GM12892 (cell line): ENCODE data around the gene SCAMP2.

Experiments used
- DNase-seq: peaks from one replicate; pipeline ENCODE4 v3.0.0; 2011; ENCODE audit not compliant: insufficient read length
- FAIRE-seq: peaks from 2 replicates; lab custom pipeline; 2011; peaks lifted over from hg19 to GRCh38; lab: Jason Lieb, UNC
- POLR2A ChIP-seq: IDR thresholded peaks from 2 replicates; pipeline ENCODE4 v1.6.1; 2011; ENCODE audit warnings: low read depth, low read length, control low read depth
- POLR2AphosphoS5 ChIP-seq: IDR thresholded peaks from 2 replicates; pipeline ENCODE4 v1.6.1; 2011; ENCODE audit warnings: low read depth, low read length, control low read depth
- TAF1 ChIP-seq: IDR thresholded peaks from 2 replicates; pipeline ENCODE4 v1.6.1; 2011; ENCODE audit warnings: low read depth, mild to moderate bottlenecking, control low read depth, low read length, borderline replicate concordance

Gene SCAMP2

DNA sequence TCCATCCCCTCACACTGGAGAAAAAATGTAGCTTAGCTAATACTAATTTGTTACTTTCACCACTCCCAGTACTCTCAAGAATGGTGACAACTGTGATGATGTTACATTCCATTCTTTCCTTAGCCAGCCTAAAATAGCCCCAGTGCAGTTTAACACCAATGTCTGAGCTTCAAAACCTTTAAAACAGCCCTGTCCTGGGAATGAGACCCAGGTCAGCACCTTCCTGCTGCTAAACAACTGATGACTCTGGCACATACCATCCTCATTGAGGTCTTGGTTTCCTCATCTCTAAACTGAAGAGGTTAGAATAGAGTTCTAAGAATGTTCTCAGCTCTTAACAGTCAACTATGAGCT lies 3.8 kb downstream of the SCAMP2 start:
- FAIRE-seq, result peak; percentile 14
- TF ChIP-seq TAF1 (no peak), POLR2AphosphoS5 (no peak), POLR2A (no peak)
- DNase-seq, result no peak

DNA sequence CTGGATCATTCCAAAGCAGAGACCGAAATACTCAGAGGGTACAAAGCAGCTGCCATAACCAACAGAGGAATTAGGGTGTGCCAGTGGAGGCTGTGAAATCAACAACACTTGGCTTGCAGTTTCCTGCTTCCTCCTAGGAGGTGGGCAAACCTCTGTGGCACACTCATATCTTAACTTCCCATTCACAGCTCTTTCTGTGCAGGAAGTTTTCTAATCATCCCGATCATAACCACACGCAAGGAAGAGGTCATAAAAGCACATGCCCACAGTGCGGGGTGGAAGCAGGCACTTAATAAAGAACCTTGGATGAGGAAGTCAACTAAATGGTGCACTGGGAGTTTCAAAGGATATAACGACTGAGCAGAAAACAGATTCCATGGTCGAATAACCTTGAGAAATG lies 5.1 kb downstream of the SCAMP2 start:
- no peak for FAIRE-seq
- TF ChIP-seq TAF1, result no peak
- no peak for TF ChIP-seq POLR2A
- no peak for TF ChIP-seq POLR2AphosphoS5
- DNase-seq, result no peak

DNA sequence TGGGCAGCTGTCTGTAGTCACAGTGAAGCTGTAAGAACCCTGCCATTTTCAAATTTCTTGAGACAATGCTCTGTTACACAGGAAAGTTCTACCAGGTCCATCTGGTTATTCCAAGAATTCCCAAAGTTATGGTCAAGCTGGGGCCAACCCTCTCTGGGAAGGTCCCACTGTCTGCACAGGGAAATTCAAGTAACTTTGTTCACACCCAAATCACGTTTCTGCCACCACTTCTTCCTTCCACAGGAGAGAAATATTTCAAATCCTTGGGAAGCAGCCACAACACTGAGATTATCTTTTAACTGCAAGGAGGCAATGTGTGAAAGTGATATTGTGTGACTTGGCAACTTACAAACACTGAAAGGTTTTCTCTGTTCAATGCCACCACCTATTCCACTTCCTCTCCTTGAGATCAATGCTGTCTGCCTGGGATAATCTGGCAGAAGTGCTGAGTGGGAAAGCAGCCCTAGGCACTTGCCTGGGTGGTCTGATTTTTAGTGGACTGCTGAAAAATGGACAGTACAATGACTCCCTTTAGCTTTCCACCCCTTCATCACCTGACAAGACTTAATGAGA lies 5.6 kb downstream of the SCAMP2 start:
- 0 out of 2 replicates have a peak, but pooled peaks have one; percentile 13 for TF ChIP-seq POLR2A
- TF ChIP-seq POLR2AphosphoS5, result no peak
- FAIRE-seq (no peak), DNase-seq (no peak)

DNA sequence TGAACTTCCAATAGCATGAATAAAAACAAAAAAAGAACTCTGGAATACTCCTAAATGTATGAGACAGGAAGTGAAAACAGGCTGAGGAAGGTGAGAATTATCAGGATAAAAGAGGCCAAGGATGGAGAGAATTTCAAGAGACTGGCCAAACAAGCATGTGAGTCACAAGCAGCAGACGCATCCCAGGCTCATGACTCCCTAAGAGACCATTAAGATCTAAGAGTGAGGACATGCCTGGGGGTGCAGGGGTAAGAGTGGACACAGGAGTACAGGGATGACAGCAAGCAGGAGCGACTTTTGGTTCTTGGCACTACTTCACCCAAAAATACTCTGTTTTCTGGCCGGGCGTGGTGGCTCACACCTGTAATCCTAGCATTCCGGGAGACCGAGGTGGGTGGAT lies 7.1 kb downstream of the SCAMP2 start:
- DNase-seq (no peak), FAIRE-seq (no peak)
- no peak for TF ChIP-seq TAF1
- no peak for TF ChIP-seq POLR2A
- no peak for TF ChIP-seq POLR2AphosphoS5

DNA sequence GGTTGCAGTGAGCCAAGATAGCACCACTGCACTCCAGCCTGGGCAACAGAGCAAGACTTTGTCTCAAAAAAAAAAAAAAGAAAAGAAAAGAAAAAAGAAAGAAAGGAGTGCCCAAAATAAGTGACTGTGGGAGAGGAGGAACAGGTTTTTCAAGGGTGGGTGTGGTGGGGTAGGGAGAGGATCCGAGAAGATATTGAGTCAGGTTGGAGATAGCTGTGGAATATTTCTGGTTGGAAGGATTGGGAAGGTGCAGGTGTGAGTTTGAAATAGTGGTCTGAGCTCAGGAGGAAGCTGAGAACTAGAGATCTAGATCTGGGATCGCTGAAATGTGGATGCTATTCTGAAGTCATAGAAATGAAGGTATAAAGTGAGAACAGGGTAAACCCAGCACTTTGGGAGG lies 7.8 kb downstream of the SCAMP2 start:
- TF ChIP-seq TAF1 (no peak), POLR2AphosphoS5 (no peak), POLR2A (no peak)
- no peak for DNase-seq
- no peak for FAIRE-seq

DNA sequence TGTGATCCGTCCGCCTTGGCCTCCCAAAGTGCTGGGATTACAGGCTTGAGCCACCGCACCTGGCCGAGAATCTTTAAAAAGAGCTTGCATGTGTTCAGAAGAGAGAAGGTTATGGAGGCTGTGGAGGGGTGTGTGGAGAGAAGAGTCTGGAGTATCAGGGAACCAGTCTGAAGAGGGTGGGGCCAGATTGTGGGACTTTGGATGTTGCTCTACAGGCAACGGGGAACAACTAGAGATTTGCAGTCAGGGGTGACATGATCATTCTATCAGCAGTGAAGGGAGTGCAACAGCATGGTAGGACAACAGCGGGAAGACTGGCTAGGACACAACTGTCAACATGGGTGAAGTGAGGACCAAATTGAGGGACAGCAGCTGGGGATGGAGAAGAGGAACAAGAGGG lies 8.9 kb downstream of the SCAMP2 start:
- no peak for FAIRE-seq
- TF ChIP-seq TAF1 (no peak), POLR2AphosphoS5 (no peak), POLR2A (no peak)

DNA sequence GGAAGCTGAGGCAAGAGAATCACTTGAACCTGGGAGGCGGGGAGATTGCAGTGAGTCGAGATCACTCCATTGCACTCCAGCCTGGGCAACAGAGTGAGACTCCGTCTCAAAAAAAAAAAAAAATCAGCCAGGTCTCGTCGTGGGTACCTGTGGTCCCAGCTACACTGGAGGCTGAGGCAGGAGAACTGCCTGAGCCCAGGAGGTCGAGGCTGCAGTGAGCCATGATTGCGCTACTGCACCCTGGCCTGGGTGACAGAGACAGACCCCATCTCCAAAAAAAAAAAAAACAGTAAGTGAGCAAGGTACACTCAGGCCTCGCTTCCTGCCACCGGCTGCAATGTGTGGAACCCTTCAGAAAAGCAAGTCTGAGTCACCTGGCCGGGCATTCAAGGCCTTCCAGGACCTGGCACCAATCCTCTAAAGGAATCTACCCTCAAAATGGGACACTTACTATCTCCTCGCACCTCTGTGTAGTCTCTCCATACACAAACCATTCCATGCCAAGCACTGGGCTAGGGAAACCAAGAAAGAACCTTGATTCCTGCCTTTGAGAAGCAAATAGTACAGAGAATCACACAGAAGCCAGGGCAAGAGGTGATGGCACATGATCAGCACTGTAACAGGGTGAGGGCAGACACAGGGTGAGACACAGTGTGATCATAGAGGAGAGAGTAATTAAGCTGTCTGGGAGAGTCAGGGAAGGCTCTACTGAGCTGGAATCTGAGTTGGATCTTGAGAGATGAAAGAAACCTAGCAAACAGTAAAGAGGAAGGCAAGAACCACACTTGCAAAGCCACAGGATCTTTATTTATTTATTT lies 9.7 kb downstream of the SCAMP2 start:
- DNase-seq (no peak), FAIRE-seq (no peak)
- no peak; the same call in 1 of the 2 replicates for TF ChIP-seq POLR2A
- TF ChIP-seq POLR2AphosphoS5, result 0 out of 2 replicates have a peak, but pooled peaks have one; percentile 21

More for the DNA sequence above, 8.9 kb downstream of the SCAMP2 start:
- no peak for DNase-seq

DNA sequence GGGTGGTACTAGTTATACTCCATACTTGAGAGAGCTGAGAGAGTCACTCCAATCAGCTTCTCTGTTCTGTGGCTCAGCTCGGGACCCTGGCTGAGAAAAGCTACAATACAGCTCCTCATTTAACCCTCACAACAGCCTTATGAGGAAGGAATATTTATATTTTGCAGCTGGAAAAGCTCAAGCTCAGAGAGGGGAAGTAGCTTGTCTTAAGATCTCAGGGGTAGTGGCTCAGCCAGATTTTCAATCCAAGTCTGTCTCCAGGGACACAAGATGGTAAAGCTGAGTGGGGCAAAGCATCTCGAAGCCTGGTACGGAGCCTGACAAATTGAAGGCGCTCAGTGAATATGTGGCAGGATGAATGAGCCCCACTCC lies 14.8 kb downstream of the SCAMP2 start:
- no peak for FAIRE-seq

DNA sequence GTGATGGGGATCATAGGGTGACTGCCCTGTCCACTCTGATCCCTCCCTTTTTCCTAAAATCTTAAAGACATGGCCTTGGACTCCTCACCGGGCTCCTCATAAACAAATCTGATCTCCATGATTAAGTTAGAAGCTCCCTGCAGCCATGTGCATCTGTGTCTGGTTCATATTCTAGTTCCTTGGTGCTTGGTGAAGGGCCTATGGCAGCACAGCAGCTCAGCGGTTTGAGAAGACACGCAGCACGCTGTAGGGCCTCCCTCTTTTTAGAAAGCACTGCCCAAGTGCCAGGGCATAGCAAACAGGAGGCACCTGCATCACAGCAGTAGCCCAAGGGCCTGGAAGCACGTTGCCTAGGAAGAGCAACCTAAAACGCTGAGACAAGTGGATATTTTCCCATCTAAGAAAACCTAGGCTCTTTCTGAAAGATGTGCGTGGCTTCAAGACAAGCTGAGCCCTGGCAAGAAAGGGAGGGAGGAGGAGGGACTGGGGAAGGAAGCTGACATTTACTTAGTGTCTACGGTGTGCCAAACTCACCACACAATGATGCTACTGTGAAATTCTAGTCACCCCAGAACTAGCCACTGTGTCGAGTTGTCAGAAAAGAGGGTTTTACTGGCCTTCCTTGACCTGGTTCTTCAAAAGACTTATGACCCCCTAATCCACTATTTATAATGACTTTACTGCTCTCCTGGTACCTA lies 15.3 kb downstream of the SCAMP2 start:
- FAIRE-seq (peak; percentile 83), DNase-seq (no peak)
- TF ChIP-seq POLR2A, result peak; percentile 33; the same call in 1 of the 2 replicates
- TF ChIP-seq TAF1, result no peak

More for the DNA sequence above, 14.8 kb downstream of the SCAMP2 start:
- no peak for TF ChIP-seq POLR2AphosphoS5
- no peak for TF ChIP-seq POLR2A
- TF ChIP-seq TAF1, result no peak
- DNase-seq, result no peak

DNA sequence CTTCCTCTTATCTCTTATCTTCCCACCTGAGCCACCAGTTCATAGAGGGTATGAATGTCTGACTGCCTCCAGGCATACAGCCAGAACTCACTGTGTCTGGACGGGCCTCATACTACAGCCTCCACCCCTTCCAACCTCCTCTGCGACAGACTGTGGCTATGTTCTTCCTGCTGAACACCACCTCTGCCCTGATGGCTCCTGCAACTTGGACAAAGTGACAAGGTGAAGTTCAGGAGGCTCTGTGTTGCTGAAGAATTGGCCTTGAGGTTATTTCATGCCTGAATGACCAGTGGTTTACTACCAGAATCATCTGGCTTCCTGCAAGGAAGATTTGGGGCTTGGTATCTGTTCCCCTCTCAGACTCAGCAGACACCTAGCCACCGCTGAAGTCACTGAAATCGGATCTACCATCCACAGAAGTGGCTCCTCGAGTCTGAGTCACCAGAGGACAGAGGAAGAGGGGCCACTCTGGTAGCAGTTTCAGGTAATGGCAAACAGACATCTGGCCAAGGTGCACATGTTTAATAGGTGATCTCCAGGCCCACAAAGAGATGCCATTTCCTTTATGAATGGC lies 16.0 kb downstream of the SCAMP2 start:
- peak; percentile 52; the same call in 1 of the 2 replicates for TF ChIP-seq POLR2A
- TF ChIP-seq POLR2AphosphoS5, result no peak
- no peak for DNase-seq
- FAIRE-seq, result peak; percentile 99

DNA sequence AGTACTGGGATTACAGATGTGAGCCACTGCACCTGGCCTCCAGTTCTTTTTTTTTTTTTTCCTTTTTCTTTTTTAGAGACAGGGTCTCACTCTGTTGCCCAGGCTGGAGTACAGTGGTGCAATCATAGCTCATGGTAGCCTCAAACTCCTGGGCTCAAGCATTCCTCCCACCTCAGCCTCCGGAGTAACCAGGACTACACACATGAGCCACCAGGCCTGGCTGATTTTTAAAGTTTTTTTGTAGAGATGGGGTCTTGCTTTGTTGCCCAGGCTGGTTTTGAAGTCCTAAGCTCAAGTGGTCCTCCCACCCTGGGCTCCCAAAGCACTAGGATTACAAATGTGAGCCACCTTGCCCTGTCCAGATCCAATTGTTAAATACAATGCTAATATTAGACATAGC lies 16.6 kb downstream of the SCAMP2 start:
- DNase-seq (no peak), FAIRE-seq (no peak)
- no peak for TF ChIP-seq TAF1
- TF ChIP-seq POLR2AphosphoS5, result no peak
- TF ChIP-seq POLR2A, result no peak

DNA sequence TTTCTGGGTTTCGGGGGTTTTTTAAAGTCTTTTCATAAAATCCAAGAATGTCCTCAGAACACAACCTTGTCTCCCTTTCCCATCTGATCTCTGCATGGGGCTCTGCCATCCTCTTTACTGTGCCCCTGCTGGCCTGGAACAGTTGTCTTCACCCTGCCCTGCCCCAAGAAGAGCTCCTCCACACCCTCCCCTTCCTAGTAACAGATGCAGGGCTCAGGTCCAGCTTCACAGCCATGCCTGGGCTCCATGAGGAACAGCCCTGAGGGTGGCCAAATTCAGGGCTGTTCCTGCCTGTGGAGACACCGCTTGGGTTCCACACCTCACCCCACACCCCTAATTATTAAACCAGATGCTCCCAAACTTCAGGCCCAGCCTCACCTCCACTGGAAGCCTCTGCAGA lies 17.3 kb downstream of the SCAMP2 start:
- DNase-seq (no peak), FAIRE-seq (no peak)
- TF ChIP-seq POLR2AphosphoS5 (no peak), TAF1 (no peak)
